GM12875 (cell line): ENCODE results near the gene TEX261.
A peak's percentile ranks its signal among the peaks of the same experiment; 100 is the strongest.

Experiments
- H3K4me3 ChIP-seq: one replicate; pipeline ENCODE4 v1.5.1; 2011; ENCODE audit warnings: low read depth, low read length, control low read depth
- CTCF ChIP-seq: IDR thresholded peaks from 2 replicates; pipeline ENCODE4 v1.5.1; 2011; ENCODE audit warnings: low read depth, mild to moderate bottlenecking, control low read depth, inconsistent platforms, low read length, moderate library complexity, borderline replicate concordance; ENCODE audit not compliant: insufficient read depth

The TEX261 gene

DNA sequence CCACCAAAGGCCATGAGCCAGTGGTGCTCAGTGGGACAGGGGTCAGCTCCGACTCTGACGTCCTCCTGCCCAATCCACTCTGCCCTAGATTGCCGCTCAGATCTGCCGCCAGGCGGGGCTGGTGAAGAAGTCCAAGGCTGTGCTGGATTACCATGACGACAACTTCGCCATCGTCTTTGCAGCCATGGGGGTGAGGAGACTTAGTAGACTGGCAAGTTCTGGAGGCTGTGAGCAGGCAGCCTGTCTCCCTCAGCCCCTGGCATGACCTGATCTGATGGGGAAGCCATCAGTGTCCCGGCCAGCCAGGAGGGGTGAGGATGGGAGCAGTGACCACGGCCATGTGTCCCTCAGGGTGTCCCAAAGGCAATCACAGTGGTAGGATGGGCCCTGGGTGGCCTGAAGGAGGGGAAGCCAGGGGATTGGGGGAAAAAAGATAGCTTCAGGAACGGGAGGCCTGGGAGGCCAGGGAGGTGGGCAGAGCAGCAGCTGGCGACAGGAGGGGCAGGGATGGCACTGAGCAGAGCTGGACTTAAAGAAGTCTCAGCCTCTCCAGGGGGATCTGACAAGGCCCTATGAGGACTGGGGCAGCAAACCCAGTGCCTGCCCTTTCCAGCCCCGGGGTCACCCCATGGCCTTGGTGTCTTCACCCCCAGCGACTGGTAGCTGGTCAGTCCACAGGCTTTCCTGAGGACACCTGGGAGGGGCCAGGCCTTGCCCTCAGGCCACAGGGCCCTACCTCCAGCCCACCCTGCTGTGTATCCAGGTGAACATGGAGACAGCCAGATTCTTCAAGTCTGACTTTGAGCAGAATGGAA lies 33.6 kb downstream of the TEX261 start:
- H3K4me3 ChIP-seq: no peak overlapping the region
- no peak for TF ChIP-seq CTCF

GRCh38 chr2:70959851-70960832 lies 34.5 kb downstream of the TEX261 start:
- H3K4me3 ChIP-seq: no peak overlapping the region
- peak; percentile 44; the same call in 1 of the 2 replicates for TF ChIP-seq CTCF

GRCh38 chr2:70959271-70959761 lies 35.4 kb downstream of the TEX261 start:
- H3K4me3 ChIP-seq: no peak overlapping the region
- TF ChIP-seq CTCF: no peak

- TF ChIP-seq CTCF: no peak
- H3K4me3 ChIP-seq: no peak overlapping the region
Measured at GRCh38 chr2:70958759-70959158, 35.9 kb downstream of the TEX261 start.

- TF ChIP-seq CTCF: no peak
- no peak overlapping the region for H3K4me3 ChIP-seq
Measured at GRCh38 chr2:70957798-70958197, 36.9 kb downstream of the TEX261 start.

DNA sequence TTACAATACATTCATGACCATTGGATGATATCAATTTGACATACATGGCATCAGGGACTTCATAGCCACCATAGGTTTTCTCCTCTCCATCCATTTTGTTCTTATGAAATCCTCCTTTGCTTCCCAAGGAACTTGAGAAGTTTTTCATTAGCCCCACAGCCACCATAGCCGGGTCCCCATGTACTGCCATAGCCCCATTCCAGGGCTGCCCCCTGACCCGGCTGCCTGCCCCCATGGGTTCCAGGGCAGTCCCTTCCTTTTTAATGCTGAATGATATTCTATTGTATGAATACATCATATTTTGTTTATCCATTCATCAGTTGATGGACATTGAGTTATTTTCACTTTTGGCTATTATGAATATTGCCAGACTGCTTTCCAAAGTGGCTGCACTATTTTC lies 38.5 kb downstream of the TEX261 start:
- H3K4me3 ChIP-seq: no peak overlapping the region
- no peak for TF ChIP-seq CTCF
